CD4-positive, alpha-beta T cell treated with Interleukin-17A for 4 hours (primary cell): ENCODE data around the gene PGBD1.
"Not testable (repeated sequence)": the region's sequence is repeated elsewhere in the genome, so short reads cannot be mapped to it uniquely, and the experiment has no call there.

Source experiments
- DNase-seq: peaks from one replicate; pipeline ENCODE4 v3.0.0-alpha.2; 2020; ENCODE audit warnings: mixed read lengths

PGBD1 gene

GRCh38 chr6:28269492-28269891 is 11.9 kb upstream of the PGBD1 start:
- no peak for DNase-seq

DNA sequence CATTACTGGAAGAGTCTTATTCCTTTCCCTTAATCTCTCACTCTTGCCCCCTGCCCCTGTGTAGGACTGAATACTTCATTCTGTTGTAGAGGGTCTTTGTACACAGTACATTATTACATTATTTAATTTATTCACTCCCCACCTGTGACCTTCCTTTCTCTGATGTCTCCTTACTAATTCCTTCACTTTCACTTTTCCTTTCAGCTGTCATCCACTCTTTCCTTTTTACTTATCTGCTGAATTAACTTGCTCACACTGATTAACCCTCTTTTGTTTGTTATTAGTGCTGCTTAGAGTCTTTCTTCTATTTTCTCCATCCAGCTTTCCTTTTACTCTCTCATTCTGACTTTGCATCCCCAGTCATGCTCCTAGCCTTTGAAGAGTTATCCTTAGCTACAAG is 6.5 kb upstream of the PGBD1 start:
- DNase-seq, result no peak

DNA sequence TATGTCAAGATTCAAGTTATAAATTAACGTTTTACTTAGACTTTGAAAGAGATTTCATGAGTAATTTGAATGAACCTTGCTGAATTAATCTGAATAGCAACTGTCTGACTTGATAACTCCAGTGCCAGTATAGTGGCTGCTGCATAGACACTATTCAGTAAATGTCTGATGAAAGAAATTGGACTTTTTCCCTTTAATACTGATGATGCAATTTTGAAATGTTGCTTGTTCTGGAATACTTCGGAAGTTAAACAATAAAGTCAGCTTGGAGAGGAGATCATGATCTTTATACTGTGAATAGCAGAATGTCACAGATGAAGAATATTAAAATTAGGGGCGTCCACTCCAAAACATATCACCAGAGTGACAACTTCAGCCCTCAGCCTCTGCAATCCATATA is 3.6 kb upstream of the PGBD1 start:
- no peak for DNase-seq

DNA sequence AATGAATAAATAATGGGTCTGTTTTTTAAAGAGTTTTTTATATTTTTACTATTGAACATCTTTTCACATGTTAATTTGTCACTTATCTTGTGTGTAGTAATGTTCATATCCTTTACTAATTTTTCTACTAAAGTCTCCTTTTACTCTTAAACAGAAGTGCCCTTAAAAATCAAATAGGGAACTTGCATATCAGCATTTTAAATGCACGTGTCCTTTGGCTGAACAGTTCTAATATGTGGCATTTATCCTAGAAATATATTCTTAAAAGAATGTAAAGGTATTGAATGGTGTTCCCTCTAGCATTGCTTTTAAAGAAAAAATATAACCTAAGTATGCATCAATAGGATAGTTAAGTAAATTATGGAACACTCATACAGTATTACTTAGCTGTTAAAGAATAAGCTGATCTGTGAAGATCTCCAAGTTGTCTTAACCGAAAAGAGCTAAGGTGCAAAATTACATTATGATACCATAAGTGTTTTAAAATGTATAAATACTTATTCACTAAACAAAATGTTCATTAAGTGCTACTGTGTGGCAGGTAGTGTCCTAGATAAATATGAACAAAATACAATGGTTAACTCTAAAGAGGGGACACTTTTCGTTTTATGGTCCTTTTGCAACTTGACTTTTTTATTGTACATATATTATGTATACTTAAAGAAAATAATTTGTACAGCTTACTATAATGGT is 631 bp upstream of the PGBD1 start:
- no peak for DNase-seq

GRCh38 chr6:28282926-28283325 is 1.6 kb downstream of the PGBD1 start:
- no peak for DNase-seq

- DNase-seq, result no peak
These were observed 10.2 kb downstream of the PGBD1 start for GRCh38 chr6:28291573-28291972.

DNA sequence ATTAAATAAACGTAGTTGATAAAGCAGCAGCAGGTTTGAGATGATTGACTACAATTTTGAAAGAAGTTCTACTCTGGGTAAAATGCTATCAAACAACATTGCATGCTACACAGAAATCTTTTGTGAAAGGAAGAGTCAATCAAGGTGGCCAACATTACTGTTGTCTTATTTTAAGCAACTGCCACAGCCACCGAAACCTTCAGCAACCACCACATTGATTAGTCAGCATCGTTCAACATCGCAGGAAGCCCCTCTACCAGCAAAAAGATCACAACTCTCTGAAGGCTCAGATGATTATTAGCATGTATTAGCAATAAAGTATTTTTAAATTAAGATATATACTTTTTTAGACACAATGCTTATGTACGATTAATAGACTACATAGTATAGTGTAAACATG is 14.0 kb downstream of the PGBD1 start:
- DNase-seq, result no peak

DNA sequence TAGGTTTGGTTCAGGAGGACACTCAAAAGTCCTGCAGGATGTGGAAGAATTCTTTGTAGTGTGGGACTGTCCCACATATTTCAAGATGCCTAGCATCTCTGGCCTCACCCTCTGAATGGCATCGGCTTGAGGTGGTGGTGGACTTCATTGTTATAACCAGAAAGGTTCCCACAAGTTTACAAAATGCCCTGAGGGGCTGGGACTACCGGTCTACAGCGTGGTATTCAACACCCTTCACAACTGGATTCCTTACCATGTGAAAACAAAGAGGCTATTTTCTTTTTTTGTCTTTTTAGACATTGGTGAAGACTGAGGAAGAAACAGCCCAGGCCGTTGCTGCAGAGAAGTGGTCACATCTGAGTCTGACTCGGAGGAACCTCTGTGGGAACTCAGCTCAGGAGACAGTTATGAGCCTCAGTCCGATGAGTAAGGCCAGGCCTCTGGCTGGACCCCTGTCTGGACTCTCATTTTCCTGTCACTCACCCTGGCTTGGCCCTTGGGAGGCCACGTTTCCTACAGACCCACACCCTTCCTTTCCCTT is 15.2 kb downstream of the PGBD1 start:
- DNase-seq, result no peak

DNA sequence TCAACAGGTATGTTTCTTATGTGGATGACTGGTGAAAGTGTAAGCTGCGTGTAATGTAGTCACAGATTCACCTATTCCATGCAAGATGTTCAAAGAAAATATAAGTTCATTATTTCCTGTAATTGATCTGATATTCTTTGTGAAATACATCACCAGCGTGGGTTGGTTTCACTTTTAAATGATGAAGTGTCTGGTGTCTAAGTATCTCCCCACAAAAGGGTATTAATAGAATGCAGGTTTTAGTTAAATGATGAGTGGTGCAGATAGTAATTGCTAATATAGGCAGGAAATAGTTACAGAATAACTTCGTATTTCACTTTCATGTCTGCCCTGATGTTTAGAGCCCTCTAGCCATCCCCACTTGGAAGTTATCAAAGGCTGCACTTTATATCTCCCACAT is 22.2 kb downstream of the PGBD1 start:
- no peak for DNase-seq

DNA sequence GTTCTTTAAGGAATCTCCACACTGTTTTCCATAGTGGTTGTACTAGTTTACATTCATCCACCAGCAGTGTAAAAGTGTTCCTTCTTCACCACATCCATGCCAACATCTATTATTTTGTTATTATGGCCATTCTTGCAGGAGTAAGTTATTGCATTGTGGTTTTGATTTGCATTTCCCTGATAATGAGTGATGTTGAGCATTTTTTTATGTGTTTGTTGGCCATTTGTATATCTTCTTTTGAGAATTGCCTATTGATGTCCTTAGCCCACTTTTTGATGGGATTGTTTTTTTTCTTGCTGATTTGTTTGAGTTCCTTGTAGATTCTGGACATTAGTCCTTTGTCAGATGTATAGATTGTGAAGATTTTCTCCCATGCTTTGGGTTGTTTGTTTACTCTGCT is 25.0 kb downstream of the PGBD1 start:
- not testable (repeated sequence) for DNase-seq

DNA sequence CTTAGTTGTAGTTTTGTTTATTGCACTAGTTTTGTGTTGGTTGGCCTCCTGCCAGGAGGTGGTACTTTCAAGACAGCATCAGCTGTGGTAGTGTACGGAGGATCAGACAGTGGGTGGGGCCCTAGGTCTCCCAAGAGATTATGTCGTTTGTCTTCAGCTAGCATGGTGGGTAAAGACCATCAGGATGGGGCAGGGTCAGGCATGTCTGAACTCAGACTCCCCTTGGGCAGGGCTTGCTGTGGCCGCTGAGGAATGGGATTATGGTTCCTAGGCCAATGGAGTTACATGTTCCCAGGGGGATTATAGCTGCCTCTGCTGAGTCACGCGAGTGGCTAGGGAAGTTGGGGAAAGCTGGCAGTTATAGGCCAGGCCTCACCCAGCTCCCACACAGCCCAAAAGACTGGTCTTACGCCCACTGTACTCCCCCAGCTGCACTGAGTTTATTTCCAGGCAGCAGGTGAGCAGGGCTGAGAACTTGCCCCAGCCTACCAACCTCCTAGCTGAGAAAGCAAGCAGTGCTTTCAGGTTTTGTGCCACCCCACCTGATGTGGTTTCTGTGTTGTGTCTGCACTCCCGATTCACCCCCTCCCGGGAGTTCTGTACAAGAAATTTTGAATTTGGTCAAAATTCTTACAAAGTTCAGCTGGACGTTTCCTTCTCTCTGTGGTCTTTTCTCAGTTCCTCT is 29.9 kb downstream of the PGBD1 start:
- DNase-seq, result no peak

- no peak for DNase-seq
These were observed 31.6 kb downstream of the PGBD1 start for GRCh38 chr6:28312939-28313338.

DNA sequence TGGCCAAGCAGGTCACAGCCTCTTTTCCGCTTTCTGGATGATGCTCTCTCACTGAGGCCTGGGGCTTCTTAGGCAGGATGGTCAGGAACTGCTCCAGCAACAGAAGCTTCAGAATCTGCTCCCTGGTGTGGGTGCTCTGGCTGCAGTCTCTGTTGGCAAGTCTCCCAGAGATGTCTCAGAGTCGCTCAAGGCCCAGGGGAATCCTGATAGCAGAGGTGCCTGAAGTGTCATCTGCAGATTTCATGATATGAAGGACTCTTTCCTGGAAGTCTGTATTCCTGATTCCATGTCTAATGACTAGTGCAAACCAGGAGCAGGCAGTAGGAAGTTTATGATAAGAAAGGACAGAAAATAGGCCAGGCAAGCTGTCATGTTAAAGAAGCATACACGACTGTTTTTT is 34.3 kb downstream of the PGBD1 start:
- no peak for DNase-seq

GRCh38 chr6:28317866-28318265 is 36.5 kb downstream of the PGBD1 start:
- not testable (repeated sequence) for DNase-seq

GRCh38 chr6:28322661-28323060 is 41.3 kb downstream of the PGBD1 start:
- DNase-seq, result no peak

- DNase-seq, result no peak
These were observed 42.5 kb downstream of the PGBD1 start for GRCh38 chr6:28323813-28324424.

- no peak for DNase-seq
These were observed 45.1 kb downstream of the PGBD1 start for GRCh38 chr6:28326371-28326948.

GRCh38 chr6:28330041-28330440 is 48.7 kb downstream of the PGBD1 start:
- DNase-seq, result no peak

DNA sequence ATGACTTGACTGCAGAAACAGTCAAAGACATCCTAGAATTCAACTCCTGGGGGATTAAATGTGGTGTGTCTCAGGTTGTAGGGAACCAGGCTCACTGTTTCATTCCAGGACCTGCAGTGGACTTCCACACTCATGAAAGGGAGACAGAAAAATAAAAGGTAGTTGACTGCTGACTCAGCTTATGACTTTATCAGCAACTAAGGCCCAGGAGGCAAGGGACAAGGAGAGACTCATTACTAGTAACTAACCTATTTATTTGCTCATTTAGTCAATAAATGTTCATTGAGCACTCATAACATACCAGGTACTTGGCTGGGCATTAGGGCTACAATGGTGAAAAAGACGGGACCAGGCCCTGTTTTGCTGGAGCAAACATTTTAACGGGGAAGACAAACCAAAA is 51.7 kb downstream of the PGBD1 start:
- no peak for DNase-seq

GRCh38 chr6:28333599-28334018 is 52.2 kb downstream of the PGBD1 start:
- no peak for DNase-seq

DNA sequence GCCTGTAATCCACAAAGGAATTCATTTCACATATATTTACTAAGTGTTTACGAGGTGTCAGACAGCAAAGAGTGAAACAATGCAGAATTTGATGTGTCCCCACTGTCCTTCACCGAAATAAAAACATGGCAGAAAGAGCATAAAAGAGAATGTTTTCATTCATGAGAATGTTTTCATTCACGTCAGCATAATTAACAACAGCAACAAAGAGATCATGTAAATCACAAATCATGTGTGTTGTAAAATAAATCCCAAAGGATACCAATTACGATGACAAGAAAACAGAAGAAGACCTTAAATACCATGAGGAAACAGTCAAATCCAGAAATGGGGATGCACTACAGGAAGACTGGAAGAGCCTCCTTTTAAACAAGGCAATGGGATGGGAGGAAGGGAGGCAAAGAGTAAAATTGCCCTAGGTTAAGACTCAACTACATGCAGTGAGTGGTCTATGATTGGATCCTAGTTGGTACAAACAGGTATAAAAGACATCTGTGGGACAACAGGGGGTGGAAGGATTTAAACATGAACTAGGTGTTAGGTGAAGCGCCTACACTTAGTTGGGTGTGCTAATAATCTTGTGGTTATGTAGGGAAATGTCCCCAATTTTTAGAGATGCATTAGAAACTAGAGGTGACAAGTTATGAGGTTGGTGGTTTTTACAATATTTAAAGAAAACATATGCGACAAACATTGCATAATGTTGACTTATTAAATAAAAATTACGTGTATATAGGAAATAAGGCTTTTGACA is 53.1 kb downstream of the PGBD1 start:
- no peak for DNase-seq

GRCh38 chr6:28335040-28335563 is 53.7 kb downstream of the PGBD1 start:
- no peak for DNase-seq
